Measurements from ENCODE around the gene PGM5.
"Not testable (repeated sequence)": the region's sequence is repeated elsewhere in the genome, so short reads cannot be mapped to it uniquely, and the experiment has no call there.

The PGM5 gene

GRCh38 chr9:68356380-68357118 is at the start of gene PGM5:
PGM5 (plus strand) TSS chr9:68356611; CDS start chr9:68357128, 517 bp downstream.
- not testable (repeated sequence) for H3K36me3 ChIP-seq (ENCODE audit: control insufficient read depth, low read depth, low read length); H3K27ac ChIP-seq (ENCODE audit: low read length); H3K9ac ChIP-seq (ENCODE audit: low read length); H3K4me1 ChIP-seq (ENCODE audit: control insufficient read depth, low read depth, low read length); H3K9me3 ChIP-seq (ENCODE audit: control insufficient read depth, low read depth, low read length)
- Histone ChIP-seq H3K4me3 (ENCODE audit: low read length) (peak within 1 kb of the TSS; percentile 47), H3K27me3 (ENCODE audit: control insufficient read depth, insufficient read depth, low read length) (peaks cover 67% of the 10 kb centered on the region)

DNA sequence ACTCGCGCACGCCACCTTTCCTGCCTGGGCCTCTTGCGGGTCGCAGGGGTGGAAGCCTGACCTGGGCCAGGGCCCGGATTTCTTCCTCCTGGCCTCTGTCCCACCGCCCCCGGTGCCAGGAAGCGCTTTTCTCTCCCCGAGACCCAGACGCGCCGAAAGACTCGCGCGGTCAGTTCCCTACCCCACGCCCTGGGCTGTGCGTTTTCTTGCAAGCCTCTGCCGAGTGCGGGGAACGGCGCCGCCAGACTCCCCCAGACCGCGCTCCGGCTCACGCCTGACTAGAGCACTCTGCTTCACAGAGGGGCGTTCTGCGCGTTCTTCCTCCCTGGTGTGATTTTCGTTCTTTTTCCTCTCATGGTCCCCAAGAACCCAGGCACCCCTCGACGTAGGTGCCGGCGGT is 49.3 kb upstream of the PGM5 start:
- H3K9me3 ChIP-seq (ENCODE audit: control insufficient read depth, low read depth, low read length); H3K4me3 ChIP-seq (ENCODE audit: low read length); H3K9ac ChIP-seq (ENCODE audit: low read length); H3K4me1 ChIP-seq (ENCODE audit: control insufficient read depth, low read depth, low read length); H3K36me3 ChIP-seq (ENCODE audit: control insufficient read depth, low read depth, low read length); H3K27ac ChIP-seq (ENCODE audit: low read length): not testable (repeated sequence)
- peaks cover 25% of the 10 kb centered on the region for H3K27me3 ChIP-seq (ENCODE audit: control insufficient read depth, insufficient read depth, low read length)

- not testable (repeated sequence) for H3K27ac ChIP-seq (ENCODE audit: low read length)
Measured at GRCh38 chr9:68307654-68308053, 48.8 kb upstream of the PGM5 start.

GRCh38 chr9:68311208-68311607 is 45.2 kb upstream of the PGM5 start:
- H3K4me1 ChIP-seq (ENCODE audit: control insufficient read depth, low read depth, low read length); H3K9me3 ChIP-seq (ENCODE audit: control insufficient read depth, low read depth, low read length): not testable (repeated sequence)

More at GRCh38 chr9:68307654-68308053, 48.8 kb upstream of the PGM5 start:
- H3K4me1 ChIP-seq (ENCODE audit: control insufficient read depth, low read depth, low read length); H3K4me3 ChIP-seq (ENCODE audit: low read length); H3K36me3 ChIP-seq (ENCODE audit: control insufficient read depth, low read depth, low read length); H3K9me3 ChIP-seq (ENCODE audit: control insufficient read depth, low read depth, low read length); H3K9ac ChIP-seq (ENCODE audit: low read length): not testable (repeated sequence)
- H3K27me3 ChIP-seq (ENCODE audit: control insufficient read depth, insufficient read depth, low read length), result peaks cover 25% of the 10 kb centered on the region

GRCh38 chr9:68318209-68318608 is 38.2 kb upstream of the PGM5 start:
- not testable (repeated sequence) for H3K9me3 ChIP-seq (ENCODE audit: control insufficient read depth, low read depth, low read length); H3K4me1 ChIP-seq (ENCODE audit: control insufficient read depth, low read depth, low read length); H3K36me3 ChIP-seq (ENCODE audit: control insufficient read depth, low read depth, low read length); H3K27ac ChIP-seq (ENCODE audit: low read length); H3K4me3 ChIP-seq (ENCODE audit: low read length); H3K9ac ChIP-seq (ENCODE audit: low read length)
- peaks cover 12% of the 10 kb centered on the region for H3K27me3 ChIP-seq (ENCODE audit: control insufficient read depth, insufficient read depth, low read length)

More at GRCh38 chr9:68311208-68311607, 45.2 kb upstream of the PGM5 start:
- H3K36me3 ChIP-seq (ENCODE audit: control insufficient read depth, low read depth, low read length); H3K9ac ChIP-seq (ENCODE audit: low read length); H3K4me3 ChIP-seq (ENCODE audit: low read length); H3K27ac ChIP-seq (ENCODE audit: low read length): not testable (repeated sequence)
- peaks cover 18% of the 10 kb centered on the region for H3K27me3 ChIP-seq (ENCODE audit: control insufficient read depth, insufficient read depth, low read length)

DNA sequence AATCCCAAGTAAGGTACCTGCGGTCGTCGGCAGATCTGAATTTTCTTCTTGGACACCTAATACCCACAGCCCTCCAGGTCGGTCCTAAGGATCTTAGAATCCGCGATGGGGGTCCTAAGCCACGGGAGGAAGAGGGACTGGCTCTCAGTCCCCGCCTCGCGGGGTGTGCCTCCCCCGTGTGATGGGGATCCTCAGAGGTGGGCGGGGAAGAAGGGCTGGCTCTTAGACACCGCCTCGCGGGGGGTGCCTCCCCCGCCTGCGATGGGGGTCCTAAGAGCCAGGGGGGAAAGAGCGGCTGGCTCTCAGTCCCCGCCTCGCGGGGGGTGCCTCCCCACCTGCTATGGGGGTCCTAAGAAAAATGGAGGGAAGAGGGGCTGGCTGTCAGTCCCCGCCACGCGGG is 32.7 kb upstream of the PGM5 start:
- H3K9me3 ChIP-seq (ENCODE audit: control insufficient read depth, low read depth, low read length); H3K4me1 ChIP-seq (ENCODE audit: control insufficient read depth, low read depth, low read length); H3K4me3 ChIP-seq (ENCODE audit: low read length); H3K9ac ChIP-seq (ENCODE audit: low read length); H3K36me3 ChIP-seq (ENCODE audit: control insufficient read depth, low read depth, low read length); H3K27ac ChIP-seq (ENCODE audit: low read length): not testable (repeated sequence)
- H3K27me3 ChIP-seq (ENCODE audit: control insufficient read depth, insufficient read depth, low read length), result peaks cover 15% of the 10 kb centered on the region

GRCh38 chr9:68324518-68324917 is 31.9 kb upstream of the PGM5 start:
- H3K4me1 ChIP-seq (ENCODE audit: control insufficient read depth, low read depth, low read length); H3K9me3 ChIP-seq (ENCODE audit: control insufficient read depth, low read depth, low read length); H3K36me3 ChIP-seq (ENCODE audit: control insufficient read depth, low read depth, low read length); H3K27ac ChIP-seq (ENCODE audit: low read length); H3K9ac ChIP-seq (ENCODE audit: low read length); H3K4me3 ChIP-seq (ENCODE audit: low read length): not testable (repeated sequence)
- peaks cover 13% of the 10 kb centered on the region for H3K27me3 ChIP-seq (ENCODE audit: control insufficient read depth, insufficient read depth, low read length)

GRCh38 chr9:68329106-68329505 is 27.3 kb upstream of the PGM5 start:
- H3K27me3 ChIP-seq (ENCODE audit: control insufficient read depth, insufficient read depth, low read length); H3K4me3 ChIP-seq (ENCODE audit: low read length); H3K9me3 ChIP-seq (ENCODE audit: control insufficient read depth, low read depth, low read length); H3K36me3 ChIP-seq (ENCODE audit: control insufficient read depth, low read depth, low read length); H3K4me1 ChIP-seq (ENCODE audit: control insufficient read depth, low read depth, low read length); H3K9ac ChIP-seq (ENCODE audit: low read length); H3K27ac ChIP-seq (ENCODE audit: low read length): not testable (repeated sequence)

DNA sequence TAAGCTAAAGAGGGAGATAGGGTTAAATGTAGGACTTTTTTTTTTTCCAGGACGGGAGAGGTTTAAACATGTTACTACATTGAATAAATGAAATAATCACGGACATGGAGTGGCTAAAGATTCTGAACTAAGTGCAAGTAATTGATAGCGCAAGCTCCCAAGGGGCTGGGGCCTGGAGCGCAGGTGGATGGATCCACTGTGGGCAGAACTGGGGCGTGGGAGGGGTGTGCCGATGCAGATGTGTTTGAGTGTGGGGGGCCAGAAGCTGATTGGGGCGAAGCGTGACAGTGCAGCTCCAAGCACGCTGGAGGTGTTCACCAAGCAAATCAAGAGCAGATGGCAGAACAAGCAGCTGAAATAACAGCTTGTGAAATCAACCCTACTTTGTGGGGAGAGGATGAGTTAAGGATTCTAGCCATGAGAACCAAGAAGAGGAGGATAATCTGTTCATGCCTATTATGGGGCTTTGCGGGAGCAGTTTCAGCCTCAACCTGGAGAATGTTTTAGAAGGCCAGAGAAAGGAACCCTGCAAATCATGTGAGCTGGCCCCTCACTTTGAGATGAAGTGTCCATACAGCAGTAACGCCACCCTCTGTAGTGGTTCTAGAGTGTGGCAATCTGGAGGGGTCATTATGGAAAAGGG is 25.8 kb upstream of the PGM5 start:
- H3K27me3 ChIP-seq (ENCODE audit: control insufficient read depth, insufficient read depth, low read length); H3K4me3 ChIP-seq (ENCODE audit: low read length): not testable (repeated sequence)

DNA sequence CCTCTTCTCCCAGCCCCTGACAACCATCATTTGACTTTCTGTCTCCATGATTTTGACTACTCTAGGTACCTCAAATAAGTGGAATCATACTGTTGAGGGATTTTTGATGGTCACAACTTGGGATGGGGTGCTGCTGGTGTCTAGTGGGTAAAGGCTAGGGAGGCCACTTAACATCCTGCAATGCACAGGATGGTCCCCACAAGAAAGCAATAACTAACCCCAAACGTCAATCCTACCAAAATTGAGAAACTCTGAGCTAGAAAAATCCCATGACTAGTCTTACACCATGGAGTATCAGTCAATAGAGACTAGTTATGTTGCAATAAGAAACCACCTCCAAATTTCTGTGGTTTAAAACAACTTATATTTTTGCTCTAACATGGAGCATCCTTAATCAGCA is 24.3 kb upstream of the PGM5 start:
- not testable (repeated sequence) for H3K4me1 ChIP-seq (ENCODE audit: control insufficient read depth, low read depth, low read length); H3K4me3 ChIP-seq (ENCODE audit: low read length); H3K9me3 ChIP-seq (ENCODE audit: control insufficient read depth, low read depth, low read length); H3K27me3 ChIP-seq (ENCODE audit: control insufficient read depth, insufficient read depth, low read length); H3K27ac ChIP-seq (ENCODE audit: low read length); H3K9ac ChIP-seq (ENCODE audit: low read length); H3K36me3 ChIP-seq (ENCODE audit: control insufficient read depth, low read depth, low read length)

More for the DNA sequence above, 25.8 kb upstream of the PGM5 start:
- not testable (repeated sequence) for H3K9ac ChIP-seq (ENCODE audit: low read length); H3K27ac ChIP-seq (ENCODE audit: low read length); H3K4me1 ChIP-seq (ENCODE audit: control insufficient read depth, low read depth, low read length); H3K9me3 ChIP-seq (ENCODE audit: control insufficient read depth, low read depth, low read length); H3K36me3 ChIP-seq (ENCODE audit: control insufficient read depth, low read depth, low read length)

DNA sequence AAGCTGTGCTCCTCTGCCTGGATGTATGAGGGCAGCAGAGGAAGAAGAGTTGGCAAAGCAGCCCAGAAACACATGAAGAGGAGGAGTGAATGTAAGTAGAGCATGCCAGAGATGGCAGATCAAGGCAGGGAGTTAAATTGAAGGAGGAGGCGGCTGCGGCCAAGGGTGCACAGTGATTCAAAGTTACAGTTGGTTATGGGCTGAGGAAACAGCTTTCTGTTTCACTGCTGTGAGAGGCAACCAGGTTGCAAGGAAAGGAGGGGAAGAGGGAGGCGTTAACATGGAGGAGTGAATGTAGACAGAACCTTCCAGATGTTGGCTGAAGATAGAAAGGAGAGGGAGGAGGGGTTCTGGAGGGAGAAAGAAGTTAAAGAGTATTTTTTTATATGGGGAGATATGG is 20.5 kb upstream of the PGM5 start:
- H3K36me3 ChIP-seq (ENCODE audit: control insufficient read depth, low read depth, low read length); H3K27me3 ChIP-seq (ENCODE audit: control insufficient read depth, insufficient read depth, low read length); H3K27ac ChIP-seq (ENCODE audit: low read length); H3K9ac ChIP-seq (ENCODE audit: low read length); H3K9me3 ChIP-seq (ENCODE audit: control insufficient read depth, low read depth, low read length); H3K4me3 ChIP-seq (ENCODE audit: low read length); H3K4me1 ChIP-seq (ENCODE audit: control insufficient read depth, low read depth, low read length): not testable (repeated sequence)

GRCh38 chr9:68336639-68337339 is 19.6 kb upstream of the PGM5 start:
- not testable (repeated sequence) for H3K27ac ChIP-seq (ENCODE audit: low read length); H3K27me3 ChIP-seq (ENCODE audit: control insufficient read depth, insufficient read depth, low read length); H3K9me3 ChIP-seq (ENCODE audit: control insufficient read depth, low read depth, low read length); H3K36me3 ChIP-seq (ENCODE audit: control insufficient read depth, low read depth, low read length); H3K4me3 ChIP-seq (ENCODE audit: low read length); H3K4me1 ChIP-seq (ENCODE audit: control insufficient read depth, low read depth, low read length); H3K9ac ChIP-seq (ENCODE audit: low read length)

All from iPS-18a (cell line).